HG03439 (cell line): ENCODE measurements around the gene ZNF44.

ENCODE experiments used
- ATAC-seq: cut with Tn5 transposase; IDR thresholded peaks from one replicate; pipeline ENCODE4 v1.9.1; 2021; ENCODE audit warnings: mild to moderate bottlenecking, moderate library complexity; ENCODE audit not compliant: unreplicated experiment

ZNF44 gene

DNA sequence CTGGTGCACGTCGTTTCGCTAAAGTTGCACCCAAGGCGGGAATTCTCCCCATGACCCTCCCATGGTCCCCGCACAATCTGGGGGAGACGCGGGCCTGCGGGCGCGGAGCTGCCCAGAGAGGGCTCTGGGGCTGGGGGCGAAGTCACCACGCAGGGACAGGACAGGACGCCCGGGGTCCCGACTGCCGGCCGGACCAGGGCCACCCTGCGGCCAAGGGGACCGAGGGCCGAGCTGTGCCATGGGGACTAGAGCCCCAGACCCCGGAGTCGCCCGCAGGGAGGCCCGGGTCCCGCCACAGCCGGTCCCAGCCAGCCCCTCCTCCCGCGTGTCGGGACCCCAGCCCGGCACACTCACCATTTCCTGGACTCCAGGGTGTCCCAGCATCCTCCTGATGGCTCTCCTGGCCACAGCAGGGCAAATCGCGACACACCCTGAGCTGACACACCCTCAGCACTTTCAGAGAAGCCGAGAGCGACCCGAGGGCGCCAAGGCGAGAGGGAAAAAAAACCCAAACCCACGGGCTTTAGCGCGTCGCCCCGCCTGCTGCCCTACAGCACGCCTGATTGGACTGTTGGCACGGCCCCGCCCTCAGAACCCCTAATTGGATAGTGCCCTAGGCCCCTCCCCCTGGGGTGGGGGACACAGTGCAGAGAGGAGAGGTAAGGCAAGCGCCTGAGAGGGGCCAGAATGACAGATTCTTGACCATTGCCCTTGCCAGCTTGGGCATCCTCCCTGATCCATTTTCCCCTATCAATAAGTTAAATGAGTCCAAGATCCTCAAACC, 28.6 kb downstream of the ZNF44 start:
- ATAC-seq, result no peak

- no peak for ATAC-seq
Measured at GRCh38 chr19:12261554-12261953, 33.1 kb downstream of the ZNF44 start.

- no peak for ATAC-seq
Measured at GRCh38 chr19:12260861-12261260, 33.8 kb downstream of the ZNF44 start.

DNA sequence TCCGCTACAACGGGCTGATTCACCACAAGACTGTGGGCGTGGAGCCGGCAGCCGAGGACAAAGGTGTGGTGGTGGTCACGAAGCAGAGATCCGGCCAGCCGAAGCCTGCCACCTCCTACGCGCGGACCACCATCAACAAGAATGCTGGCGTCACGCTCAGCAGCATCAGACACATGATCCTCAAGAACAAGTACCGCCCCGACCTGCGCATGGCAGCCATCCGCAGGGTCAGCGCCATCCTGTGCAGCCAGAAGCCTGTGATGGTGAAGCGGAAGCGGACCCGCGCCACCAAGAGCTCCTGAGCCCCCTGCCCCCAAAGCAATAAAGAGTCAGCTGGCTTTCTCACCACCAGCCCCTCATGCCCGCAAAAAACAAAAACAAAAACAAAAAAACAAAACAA, 34.4 kb downstream of the ZNF44 start:
- no peak for ATAC-seq

DNA sequence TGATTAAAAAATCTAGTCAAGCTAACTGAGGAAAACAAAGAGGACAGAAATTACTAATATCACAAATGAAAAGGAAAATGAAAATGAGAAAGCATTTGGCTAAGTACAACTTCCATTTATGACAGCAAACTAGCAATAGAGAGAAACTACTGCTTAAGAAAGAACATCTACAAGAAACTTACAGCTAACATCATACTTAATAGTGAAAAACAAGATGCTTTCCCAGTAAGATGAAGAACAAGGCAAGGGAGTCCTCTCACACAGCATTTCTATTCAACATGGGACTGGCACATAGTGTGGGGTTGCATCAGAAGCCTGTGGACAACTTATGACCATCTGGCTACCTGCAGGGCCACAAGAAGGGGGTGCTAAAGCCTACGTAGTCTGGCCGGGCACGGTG, 39.3 kb downstream of the ZNF44 start:
- ATAC-seq, result no peak

DNA sequence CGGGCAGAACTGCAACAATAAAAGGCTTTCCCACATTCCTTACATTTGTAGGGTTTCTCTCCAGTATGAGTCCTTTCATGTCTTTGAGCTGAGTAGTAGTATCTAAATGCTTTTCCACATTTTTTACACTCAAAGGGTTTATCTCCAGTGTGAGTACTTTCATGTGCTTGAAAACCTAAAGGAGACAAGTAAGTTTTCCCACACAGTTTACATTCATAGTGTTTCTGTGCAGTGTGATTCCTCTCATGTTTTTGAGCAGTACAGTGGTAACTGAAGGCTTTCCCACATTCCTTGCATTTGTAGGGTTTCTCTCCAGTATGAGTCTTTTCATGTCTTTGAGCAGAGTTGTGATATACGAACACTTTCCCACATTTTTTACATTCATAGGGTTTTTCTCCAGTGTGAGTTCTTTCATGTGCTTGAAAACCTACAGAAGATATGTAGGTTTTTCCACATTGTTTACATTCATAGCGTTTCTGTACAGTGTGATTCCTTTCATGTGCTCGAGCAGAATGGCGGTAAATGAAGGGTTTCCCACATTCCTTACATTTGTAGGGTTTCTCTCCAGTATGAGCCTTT, 47.0 kb downstream of the ZNF44 start:
- ATAC-seq, result no peak

- no peak for ATAC-seq
Measured at GRCh38 chr19:12244370-12244769, 50.3 kb downstream of the ZNF44 start.

DNA sequence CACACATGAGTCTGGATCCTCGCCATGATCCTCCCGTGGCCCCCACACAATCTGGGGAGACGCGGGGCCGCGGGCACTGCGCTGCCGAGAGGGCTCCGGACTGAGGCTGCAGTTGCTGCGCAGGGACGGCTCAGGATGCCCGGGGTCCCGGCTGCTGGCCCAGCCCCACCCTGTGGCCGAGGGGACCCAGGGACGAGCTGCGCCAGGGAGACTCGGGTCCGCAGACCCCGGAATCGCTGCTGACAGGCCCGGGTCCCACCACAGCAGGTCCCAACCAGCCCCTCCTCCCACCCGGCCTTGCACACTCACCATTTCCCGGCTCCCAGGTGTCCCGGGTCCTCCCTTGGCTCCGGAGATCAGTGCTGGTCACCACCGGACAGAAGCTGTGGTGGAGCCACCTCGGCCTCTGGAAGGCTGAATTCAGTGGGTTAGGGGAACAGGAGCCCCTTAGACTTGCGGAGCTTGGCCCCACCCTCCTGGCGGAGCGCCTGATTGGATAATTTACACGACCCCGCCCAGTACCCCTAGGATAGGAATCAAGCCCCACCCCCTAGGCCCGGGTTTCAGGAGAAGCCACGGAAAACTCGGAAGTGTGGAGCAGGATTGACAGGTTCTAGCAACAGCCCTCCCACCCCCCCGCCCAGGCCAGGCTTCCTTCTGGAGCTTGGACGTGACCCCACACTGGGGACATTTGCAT, 57.4 kb downstream of the ZNF44 start:
- ATAC-seq, result no peak

DNA sequence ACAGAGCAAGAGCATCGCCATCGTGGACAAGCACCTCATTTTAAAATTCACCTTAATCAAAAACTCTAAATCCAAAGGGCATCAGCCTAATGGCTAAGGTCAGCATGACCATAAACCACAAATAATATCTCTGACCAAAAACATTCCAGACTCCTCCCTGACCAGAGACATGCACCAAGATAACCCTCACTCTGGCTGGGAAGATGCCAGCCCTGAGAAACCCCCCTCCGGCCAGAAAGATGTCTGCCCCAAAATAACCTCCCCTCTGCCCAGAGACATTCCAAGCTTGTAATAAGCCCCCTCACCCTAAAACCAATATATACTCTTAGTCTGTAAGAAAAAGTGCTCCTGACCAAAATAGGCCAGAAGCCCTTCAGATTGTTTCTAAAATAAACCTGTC, 61.7 kb downstream of the ZNF44 start:
- ATAC-seq, result no peak

GRCh38 chr19:12230751-12231733, 63.6 kb downstream of the ZNF44 start:
- no peak for ATAC-seq

DNA sequence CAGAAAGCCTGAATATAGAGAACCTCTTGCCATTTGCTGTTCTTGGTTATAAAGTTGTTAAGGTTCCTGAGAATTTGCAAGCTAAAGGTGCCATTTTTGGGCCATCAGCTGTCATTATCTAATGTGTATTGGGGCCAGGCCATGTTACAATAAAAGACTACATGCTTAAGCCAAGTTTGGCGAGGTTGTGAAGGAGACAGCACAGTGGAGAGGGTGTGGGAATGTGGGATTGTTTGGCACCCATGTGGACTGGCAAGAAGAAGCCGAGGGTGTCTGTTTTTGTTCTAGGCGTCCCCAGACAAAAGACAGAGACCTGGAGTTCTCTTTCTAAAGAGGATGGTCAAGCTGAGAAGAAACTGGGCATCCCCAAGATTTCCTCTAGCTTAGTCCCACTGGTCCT, 64.7 kb downstream of the ZNF44 start:
- no peak for ATAC-seq

- ATAC-seq, result no peak
Measured at GRCh38 chr19:12224676-12225075, 70.0 kb downstream of the ZNF44 start.

GRCh38 chr19:12222980-12223630, 71.6 kb downstream of the ZNF44 start:
- no peak for ATAC-seq
